HepG2 (cell line): ENCODE results near the gene CDH1. TPM values are rescaled to one million over a fixed set of nuclear protein-coding genes. Genes with fewer than 3 reads are reported as not detected.

Experiments
- ATAC-seq: fragments of 200-7000 bp; cut with Tn5 transposase; 3 replicates; pipeline ENCODE4 v1.9.1; 2020; ENCODE audit warnings: mild to moderate bottlenecking, moderate library complexity
- BruUV-seq: library from RNA; stranded (reverse); fragments of 400-500 nt; replicated peaks from 2 replicates; lab custom pipeline; 2021; lab: Mats Ljungman, UMichigan
- CTCF ChIA-PET: fragments of 300-600 bp; formaldehyde crosslinking; extraction: SDS; loops from one replicate; lab custom pipeline; 2021; ENCODE audit warnings: low total read pairs, inconsistent platforms, low intra/inter-chr PET ratio; lab: Yijun Ruan, JAX
- POLR2A ChIA-PET: fragments of 350-600 bp; sonication (Branson Sonifier 250); formaldehyde crosslinking; loops from one replicate; lab custom pipeline; 2020; ENCODE audit warnings: antibody characterized with exemption, inconsistent platforms; lab: Yijun Ruan, JAX
- DNase-seq: peaks from one replicate; pipeline ENCODE4 v3.0.0-alpha.2; 2015; ENCODE audit warnings: low spot score
- FAIRE-seq: peaks from 3 replicates; lab custom pipeline; 2011; peaks lifted over from hg19 to GRCh38; lab: Jason Lieb, UNC
- H2AFZ ChIP-seq: one replicate; pipeline ENCODE4 v1.6.1; 2011; ENCODE audit warnings: low read length, inconsistent platforms
- H3K27ac ChIP-seq: fragments of 300-600 bp; 3 replicates; pipeline ENCODE4 v1.8.0; 2011; ENCODE audit warnings: mixed run types, mild to moderate bottlenecking, mixed read lengths, low read length, inconsistent platforms; ENCODE audit not compliant: insufficient read depth; ENCODE audit errors: extremely low read length
- H3K27me3 ChIP-seq, 2 experiments: fragments of 200-600 bp in 1 of 2; 2 replicates in 1 of 2; 3 replicates in 1 of 2; pipeline versions ENCODE4 v1.6.0 to v1.8.0; 2011; ENCODE audit warnings: low read length in 2 of 2, mild to moderate bottlenecking in 2 of 2, moderate library complexity in 2 of 2, inconsistent platforms in 1 of 2; ENCODE audit not compliant: insufficient read depth in 2 of 2, control insufficient read depth in 1 of 2
- H3K36me3 ChIP-seq, 2 experiments: fragments of 200-600 bp in 1 of 2; replicated peaks in 1 of 2; 2 replicates in 1 of 2; 3 replicates in 1 of 2; pipeline versions ENCODE4 v1.5.1 to v1.8.0; 2011; ENCODE audit warnings: low read length in 2 of 2, inconsistent platforms in 1 of 2; ENCODE audit not compliant: insufficient read depth in 2 of 2, control insufficient read depth in 1 of 2
- H3K4me1 ChIP-seq: 2 replicates; pipeline ENCODE4 v1.5.1; 2012; ENCODE audit warnings: low read length, inconsistent platforms; ENCODE audit not compliant: insufficient read depth
- H3K4me2 ChIP-seq: 2 replicates; pipeline ENCODE4 v1.6.0; 2011; ENCODE audit warnings: low read depth, low read length, inconsistent platforms
- H3K4me3 ChIP-seq, 3 experiments: fragments of 200-600 bp in 1 of 3; sonication (generic), shearing (Covaris generic) in 1 of 3; replicated peaks in 1 of 3; 2 replicates each; pipeline ENCODE4 v1.5.1; 2011 to 2016; ENCODE audit warnings: low read length in 3 of 3, inconsistent platforms in 2 of 3, low read depth in 2 of 3, mild to moderate bottlenecking in 2 of 3, control low read depth in 1 of 3, mixed read lengths in 1 of 3; ENCODE audit not compliant: insufficient read depth in 1 of 3
- H3K79me2 ChIP-seq: one replicate; pipeline ENCODE4 v1.6.1; 2011; ENCODE audit warnings: low read length, inconsistent platforms; ENCODE audit not compliant: insufficient read depth
- H3K9ac ChIP-seq: 2 replicates; pipeline ENCODE4 v1.6.0; 2011; ENCODE audit warnings: mild to moderate bottlenecking, low read depth, low read length, inconsistent platforms; ENCODE audit not compliant: insufficient read depth
- H3K9me3 ChIP-seq: 2 replicates; pipeline ENCODE4 v1.5.1; 2012; ENCODE audit warnings: mild to moderate bottlenecking, low read length
- H4K20me1 ChIP-seq: 2 replicates; pipeline ENCODE4 v1.6.0; 2011; ENCODE audit warnings: inconsistent platforms, mild to moderate bottlenecking, low read length, moderate library complexity; ENCODE audit not compliant: insufficient read depth
- WIZ ChIP-seq: sonication (generic); formaldehyde crosslinking; IDR thresholded peaks from 2 replicates; pipeline ENCODE4 v1.5.1; 2020; ENCODE audit warnings: mild to moderate bottlenecking, missing genetic modification reagents
- ZNF557 ChIP-seq: sonication (generic); formaldehyde crosslinking; IDR thresholded peaks from 2 replicates; pipeline ENCODE4 v1.4.0; 2020; ENCODE audit warnings: missing genetic modification reagents
- WGBS: methylation state at CpG from one replicate; pipeline ENCODE4 v1.1.6; 2017; ENCODE audit warnings: low lambda C conversion rate; 5-methylcytosine and 5-hydroxymethylcytosine counted together
- in situ Hi-C: cut with HindIII; loops from 2 replicates; pipeline ENCODE4 v1.10.0; 2017; ENCODE audit warnings: low pct_unique_long_range_greater_than_20kb; ENCODE audit not compliant: extremely low pct_ligation_motif_present
- intact Hi-C: fragments of 100-400 bp; cut with micrococcal nuclease; formaldehyde crosslinking; loops from one replicate; pipeline ENCODE4 v1.10.0; 2022; ENCODE audit not compliant: unreplicated experiment
- polyA plus RNA-seq, 8 experiments: library from polyadenylated mRNA; depleted of rRNA in 3 of 8; stranded (reverse) in 7 of 8; unstranded in 1 of 8; fragments of >200 nt; fragmentation: Illumina TruSeq in 4 of 8; extraction: Trizol in 4 of 8; gene quantifications; 2 replicates each; pipeline versions ENCODE4 v1.2.1 to v1.2.3, GENCODE V29; 2011 to 2016; ENCODE audit warnings: low read depth in 4 of 8, missing spikeins in 1 of 8, mixed read lengths in 1 of 8; ENCODE audit not compliant: insufficient read depth in 1 of 8
- total RNA-seq, 5 experiments: library from RNA; depleted of rRNA; stranded (reverse); fragments of >200 nt; fragmentation: Illumina TruSeq; extraction: Trizol; gene quantifications; 2 replicates each; pipeline ENCODE4 v1.2.3, GENCODE V29; 2016; ENCODE audit warnings: low read depth in 1 of 5
- TF ChIP-seq, protein P1 (sequence below): sonication (generic); formaldehyde crosslinking; IDR thresholded peaks from 2 replicates; pipeline ENCODE4 v1.8.0; 2022; ENCODE audit warnings: mild to moderate bottlenecking, missing genetic modification reagents
- TF ChIP-seq, protein P2 (sequence below): sonication (generic); formaldehyde crosslinking; IDR thresholded peaks from 2 replicates; pipeline ENCODE4 v1.5.0; 2020; ENCODE audit warnings: mild to moderate bottlenecking, missing genetic modification reagents

Gene CDH1
- total and polyA plus RNA-seq, 2 of the 13 experiments (the other 11 are each of a cell fraction or from before 2014, with no cell fraction given): 0.95 to 9.8 TPM

DNA sequence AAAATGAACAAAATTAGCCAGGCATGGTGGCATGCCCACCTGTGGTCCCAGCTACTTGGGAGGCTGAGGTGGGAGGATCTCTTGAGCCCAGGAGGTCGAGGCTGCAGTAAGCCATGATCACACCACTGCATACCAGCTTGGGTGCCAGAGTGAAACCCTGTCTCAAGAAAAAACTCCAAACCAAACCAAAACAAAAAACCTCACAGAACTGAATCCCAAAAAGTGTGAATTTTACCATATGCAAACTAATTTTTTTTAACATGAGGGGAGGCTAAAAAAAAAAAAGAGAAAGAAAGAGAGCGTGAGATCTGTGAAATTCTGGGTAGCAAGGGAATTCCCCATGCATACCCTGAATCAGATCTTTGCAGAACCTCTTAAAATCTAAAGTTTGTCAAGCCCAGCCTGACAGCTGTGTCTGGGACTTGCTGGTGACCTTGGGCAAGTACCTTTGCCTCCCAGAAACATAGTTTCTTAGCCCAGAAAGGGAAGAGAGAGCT is 17.1 kb upstream of the CDH1 start:
- Histone ChIP-seq H3K9ac (no peak overlapping the region), H4K20me1 (no peaks in the 10 kb centered on the region), H3K4me2 (no peak overlapping the region), H3K4me3 (no peak overlapping the region), H2AFZ (no peak overlapping the region)
- POLR2A ChIA-PET: no interaction called here
- FAIRE-seq: no peak
- in situ Hi-C loops: loop anchor here (25.0 kb wide), 1 partner anchor 392 kb away; the partner anchor contains the start of gene HAS3
- TF ChIP-seq, protein P1, sequence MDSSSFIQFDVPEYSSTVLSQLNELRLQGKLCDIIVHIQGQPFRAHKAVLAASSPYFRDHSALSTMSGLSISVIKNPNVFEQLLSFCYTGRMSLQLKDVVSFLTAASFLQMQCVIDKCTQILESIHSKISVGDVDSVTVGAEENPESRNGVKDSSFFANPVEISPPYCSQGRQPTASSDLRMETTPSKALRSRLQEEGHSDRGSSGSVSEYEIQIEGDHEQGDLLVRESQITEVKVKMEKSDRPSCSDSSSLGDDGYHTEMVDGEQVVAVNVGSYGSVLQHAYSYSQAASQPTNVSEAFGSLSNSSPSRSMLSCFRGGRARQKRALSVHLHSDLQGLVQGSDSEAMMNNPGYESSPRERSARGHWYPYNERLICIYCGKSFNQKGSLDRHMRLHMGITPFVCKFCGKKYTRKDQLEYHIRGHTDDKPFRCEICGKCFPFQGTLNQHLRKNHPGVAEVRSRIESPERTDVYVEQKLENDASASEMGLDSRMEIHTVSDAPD (CRISPR knock-in tag): no peak
- TF ChIP-seq WIZ (CRISPR knock-in tag) (no peak), ZNF557 (CRISPR knock-in tag) (no peak)
- TF ChIP-seq, protein P2, sequence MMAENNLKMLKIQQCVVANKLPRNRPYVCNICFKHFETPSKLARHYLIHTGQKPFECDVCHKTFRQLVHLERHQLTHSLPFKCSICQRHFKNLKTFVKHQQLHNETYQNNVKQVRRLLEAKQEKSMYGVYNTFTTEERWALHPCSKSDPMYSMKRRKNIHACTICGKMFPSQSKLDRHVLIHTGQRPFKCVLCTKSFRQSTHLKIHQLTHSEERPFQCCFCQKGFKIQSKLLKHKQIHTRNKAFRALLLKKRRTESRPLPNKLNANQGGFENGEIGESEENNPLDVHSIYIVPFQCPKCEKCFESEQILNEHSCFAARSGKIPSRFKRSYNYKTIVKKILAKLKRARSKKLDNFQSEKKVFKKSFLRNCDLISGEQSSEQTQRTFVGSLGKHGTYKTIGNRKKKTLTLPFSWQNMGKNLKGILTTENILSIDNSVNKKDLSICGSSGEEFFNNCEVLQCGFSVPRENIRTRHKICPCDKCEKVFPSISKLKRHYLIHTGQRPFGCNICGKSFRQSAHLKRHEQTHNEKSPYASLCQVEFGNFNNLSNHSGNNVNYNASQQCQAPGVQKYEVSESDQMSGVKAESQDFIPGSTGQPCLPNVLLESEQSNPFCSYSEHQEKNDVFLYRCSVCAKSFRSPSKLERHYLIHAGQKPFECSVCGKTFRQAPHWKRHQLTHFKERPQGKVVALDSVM (CRISPR knock-in tag): no peak
- TF ChIP-seq, all 625 proteins: peak for 0
- CTCF ChIA-PET: no interaction called here
- Histone ChIP-seq H3K27me3 (no peaks in the 10 kb centered on the region), H3K4me1 (peaks cover 32% of the 10 kb centered on the region), H3K36me3 (no peaks in the 10 kb centered on the region), H3K9me3 (no peaks in the 10 kb centered on the region), H3K79me2 (no peaks in the 10 kb centered on the region), H3K27ac (no peak overlapping the region)
- BruUV-seq: no TSS peak
- intact Hi-C loops: no loop called here
- no peak for ATAC-seq
- WGBS: 62% methylated on average over 2 of the region's 2 CpGs
- no peak for DNase-seq
